B cell (primary cell): ENCODE data around the gene ANGPT4.

Source experiments
- CTCF ChIP-seq: fragments of 200-600 bp; IDR thresholded peaks from one replicate; pipeline ENCODE4 v1.8.0; 2022; ENCODE audit warnings: antibody characterized with exemption, mild to moderate bottlenecking
- EZH2 ChIP-seq: IDR thresholded peaks from 2 replicates; pipeline ENCODE4 v1.6.1; 2012; ENCODE audit warnings: borderline replicate concordance, low read depth, mild to moderate bottlenecking, moderate library complexity, low read length; ENCODE audit not compliant: insufficient read depth, poor library complexity, severe bottlenecking

GRCh38 chr20:916125-916799 lies at the start of gene ANGPT4:
- TF ChIP-seq CTCF (no peak), EZH2 (no peak)
